Activated CD4-positive, CD25-positive, alpha-beta regulatory T cell treated with anti-CD3 and anti-CD28 coated beads, Interleukin-2, amount 50 U/mL, for 72 hours (primary cell): ENCODE measurements around the gene TTC4.
"Not testable (repeated sequence)": the region's sequence is repeated elsewhere in the genome, so short reads cannot be mapped to it uniquely, and the experiment has no call there.

Experiments used
- DNase-seq: peaks from one replicate; pipeline ENCODE4 v3.0.0; 2021

The TTC4 gene

GRCh38 chr1:54751426-54751825 is 35.8 kb downstream of the TTC4 start:
- no peak for DNase-seq

DNA sequence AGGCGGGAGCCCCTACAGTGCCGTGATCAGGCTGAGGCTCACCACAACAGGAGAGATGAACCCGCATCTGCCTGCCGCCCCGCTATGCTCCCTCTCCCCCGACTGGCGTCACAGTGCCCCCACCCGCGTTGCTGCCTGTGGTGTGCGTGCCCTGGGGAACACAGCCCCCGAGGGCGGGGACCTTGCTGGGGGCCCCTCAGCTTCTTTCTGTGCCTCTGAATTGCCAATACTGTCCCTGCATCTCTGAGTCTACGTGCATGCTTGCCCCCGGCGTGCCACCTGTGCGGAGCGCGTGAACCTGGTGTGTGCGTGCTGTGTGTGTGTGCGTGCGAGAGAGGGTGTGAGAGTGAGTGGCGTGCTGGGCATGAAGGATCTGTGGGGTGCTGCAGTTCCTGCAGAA is 38.4 kb downstream of the TTC4 start:
- DNase-seq = no peak

GRCh38 chr1:54754486-54755285 is 39.0 kb downstream of the TTC4 start:
- DNase-seq = no peak

- no peak for DNase-seq
Measured at GRCh38 chr1:54757833-54758232, 42.2 kb downstream of the TTC4 start.

- DNase-seq = no peak
Measured at GRCh38 chr1:54758678-54759348, 43.2 kb downstream of the TTC4 start.

GRCh38 chr1:54763816-54764132 is 48.1 kb downstream of the TTC4 start:
- DNase-seq = no peak

- DNase-seq = peak; percentile 94
Measured at GRCh38 chr1:54764133-54764921, 48.7 kb downstream of the TTC4 start, which contains the start of gene PARS2. PARS2 (minus strand) TSS chr1:54764523; CDS start chr1:54759161, 5,362 bp downstream.

- no peak for DNase-seq
Measured at GRCh38 chr1:54764922-54765561, 49.4 kb downstream of the TTC4 start.

DNA sequence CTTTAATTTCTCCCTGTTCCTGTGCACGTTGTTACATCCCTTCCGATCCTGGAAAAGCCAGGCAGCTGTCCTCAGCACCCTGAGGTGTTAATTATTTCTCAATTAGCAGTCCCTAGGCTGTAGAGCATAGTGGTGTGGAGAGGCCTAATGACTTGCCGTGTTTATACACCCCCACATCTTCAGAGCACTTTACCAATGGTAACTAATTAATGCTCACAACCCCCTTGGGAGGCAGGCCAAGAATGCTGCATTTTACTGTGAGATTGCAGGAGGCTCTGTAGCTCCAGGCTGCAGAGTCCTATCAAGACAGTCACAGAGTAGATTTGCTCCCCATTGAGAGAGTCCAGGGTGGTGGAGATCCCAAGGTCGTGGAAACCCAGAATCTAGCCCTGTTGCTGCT is 51.1 kb downstream of the TTC4 start:
- no peak for DNase-seq

DNA sequence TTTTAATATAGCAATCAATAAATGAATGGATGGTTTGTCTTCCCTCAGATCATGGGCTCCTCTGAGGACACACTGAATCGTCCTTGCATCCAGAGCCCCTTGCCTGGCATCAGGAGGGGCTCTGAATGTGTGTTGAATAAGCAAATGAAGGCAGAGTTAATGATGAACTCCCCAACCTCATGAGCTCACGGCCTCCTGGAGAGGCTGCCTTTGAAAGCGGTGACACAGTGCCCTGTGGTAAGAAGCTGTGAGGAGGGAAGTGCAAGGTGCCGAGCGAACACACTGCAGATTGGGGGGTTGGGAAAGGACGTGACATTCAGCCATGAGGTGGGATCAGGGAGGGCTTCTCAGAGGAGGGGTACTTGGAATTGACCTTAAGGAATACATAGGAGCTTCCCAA is 51.9 kb downstream of the TTC4 start:
- DNase-seq = no peak

- no peak for DNase-seq
Measured at GRCh38 chr1:54768093-54768492, 52.4 kb downstream of the TTC4 start.

DNA sequence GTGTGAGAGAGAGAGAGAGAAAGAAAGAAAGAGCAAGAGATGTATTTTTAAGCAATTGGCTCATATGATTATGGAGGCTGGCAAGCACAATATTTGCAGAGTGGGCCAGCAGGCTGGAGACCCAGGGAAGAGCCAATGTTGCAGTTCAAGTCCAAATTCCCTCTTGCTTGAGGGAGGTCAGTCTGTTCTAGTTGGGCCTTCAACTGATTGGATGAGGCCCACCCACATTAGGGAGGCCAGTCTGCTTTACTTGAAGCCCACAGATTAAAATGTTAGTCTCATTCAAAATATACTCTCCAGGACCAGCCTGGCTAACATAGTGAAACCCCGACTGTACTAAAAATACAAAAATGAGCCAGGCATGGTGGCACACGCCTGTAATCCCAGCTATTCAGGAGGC is 57.3 kb downstream of the TTC4 start:
- DNase-seq = no peak

- no peak for DNase-seq
Measured at GRCh38 chr1:54774820-54775498, 59.3 kb downstream of the TTC4 start.

DNA sequence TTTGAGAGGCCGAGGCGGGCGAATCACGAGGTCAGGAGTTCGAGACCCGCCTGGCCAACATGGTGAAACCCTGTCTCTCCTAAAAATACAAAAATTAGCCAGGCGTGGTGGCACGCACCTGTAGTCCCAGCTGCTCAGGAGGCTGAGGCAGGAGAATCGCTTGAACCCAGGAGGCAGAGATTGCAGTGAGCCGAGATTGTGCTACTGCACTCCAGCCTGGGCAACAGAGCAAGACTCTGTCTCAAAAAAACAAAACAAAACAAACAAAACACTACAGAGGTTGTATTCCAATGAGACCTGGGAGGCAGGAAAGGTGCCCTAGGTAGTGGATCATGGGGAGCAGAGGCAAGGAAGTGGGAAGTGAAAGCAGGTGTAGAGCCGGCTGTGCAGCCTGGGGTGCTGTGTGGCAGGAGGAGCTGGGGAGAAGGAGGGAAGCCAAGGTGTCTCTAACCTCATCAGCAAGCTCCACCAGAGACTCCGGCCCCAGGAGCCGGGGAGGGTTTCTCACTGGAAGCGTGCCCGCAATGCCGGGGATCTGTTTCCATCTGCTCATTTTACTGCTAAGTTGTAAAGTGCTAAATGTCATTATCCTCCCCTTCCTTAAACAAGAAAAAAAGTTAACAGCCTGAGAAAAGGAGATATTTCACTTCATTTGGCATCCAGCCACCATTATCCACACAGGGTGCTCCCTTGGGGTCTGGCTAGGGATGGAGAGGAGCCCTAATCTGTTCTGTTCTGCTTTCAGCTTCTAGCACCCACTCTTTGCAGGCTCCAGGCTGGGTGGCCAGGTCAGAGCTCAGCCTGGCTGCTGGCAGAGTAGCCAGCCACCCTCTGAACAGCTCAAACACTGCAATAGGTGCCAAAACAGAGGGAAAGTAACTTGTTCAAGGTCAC is 60.4 kb downstream of the TTC4 start:
- DNase-seq = not testable (repeated sequence)

- DNase-seq = no peak
Measured at GRCh38 chr1:54777011-54777410, 61.4 kb downstream of the TTC4 start.

- DNase-seq = no peak
Measured at GRCh38 chr1:54777431-54777830, 61.8 kb downstream of the TTC4 start.

- no peak for DNase-seq
Measured at GRCh38 chr1:54781023-54781723, 65.5 kb downstream of the TTC4 start.

- no peak for DNase-seq
Measured at GRCh38 chr1:54782156-54782555, 66.5 kb downstream of the TTC4 start.

GRCh38 chr1:54782588-54782987 is 66.9 kb downstream of the TTC4 start:
- no peak for DNase-seq

- DNase-seq = no peak
Measured at GRCh38 chr1:54784066-54784465, 68.4 kb downstream of the TTC4 start.

DNA sequence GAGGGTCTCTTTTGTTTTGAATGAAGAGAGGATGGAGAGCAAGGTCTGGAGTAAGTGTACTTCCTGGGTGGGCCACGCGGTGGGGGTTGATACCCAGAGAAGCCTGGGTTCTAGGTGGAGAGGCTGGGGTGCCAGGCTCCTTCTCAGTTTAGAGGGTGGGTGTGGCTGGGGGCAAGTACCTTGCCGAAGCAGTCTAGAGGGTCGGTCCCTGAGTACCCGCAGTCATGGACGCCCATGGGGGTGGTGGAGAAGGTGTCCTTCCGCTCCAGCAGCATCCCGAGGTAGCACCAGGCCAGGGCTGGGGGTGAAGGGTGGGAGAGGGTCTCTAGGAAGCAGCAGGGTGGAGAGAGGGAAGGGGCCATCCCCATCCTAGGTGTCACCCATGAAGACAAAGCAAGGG is 71.1 kb downstream of the TTC4 start:
- DNase-seq = no peak
